ENCODE results near the gene TARBP2. TPM values are rescaled to one million over a fixed set of nuclear protein-coding genes. Genes with fewer than 3 reads are reported as not detected.

The TARBP2 gene
- total RNA-seq, 2 donors from 2014 or later: 23.4 to 45.7 TPM

- no peak for TF ChIP-seq POLR2A (IDR thresholded peaks at IDR 0.05)
- TF ChIP-seq CTCF (IDR thresholded peaks at IDR 0.05): no peak
- no peak for TF ChIP-seq POLR2AphosphoS5 (IDR thresholded peaks at IDR 0.05)
- intact Hi-C loops (cut with DNase I): no loop called here
- H3K27me3 ChIP-seq (replicated peaks; ENCODE audit: insufficient read depth): no peaks in the 10 kb centered on the region
- peaks cover 33 to 81% of the 10 kb centered on the region in 2 donors for H3K36me3 ChIP-seq
- H3K4me1 ChIP-seq (replicated peaks): peaks cover 3% of the 10 kb centered on the region
- H3K4me3 ChIP-seq: no peak overlapping the region
- no peak overlapping the region for H3K27ac ChIP-seq
- H3K9me3 ChIP-seq: no peaks in the 10 kb centered on the region
- 80% methylated on average over 3 of the region's 3 CpGs for WGBS
- no peak for DNase-seq (ENCODE audit: low spot score)
These were observed 40.0 kb upstream of the TARBP2 start for GRCh38 chr12:53461059-53461458.

GRCh38 chr12:53461591-53461990 lies 39.5 kb upstream of the TARBP2 start:
- no peak for DNase-seq (ENCODE audit: low spot score)
- Histone ChIP-seq H3K27me3 (replicated peaks; ENCODE audit: insufficient read depth) (no peaks in the 10 kb centered on the region), H3K4me3 (no peak overlapping the region), H3K4me1 (replicated peaks) (peaks cover 3% of the 10 kb centered on the region), H3K9me3 (no peaks in the 10 kb centered on the region), H3K36me3 (peaks cover 33 to 76% of the 10 kb centered on the region in 2 donors), H3K27ac (no peak overlapping the region)
- TF ChIP-seq POLR2AphosphoS5 (IDR thresholded peaks at IDR 0.05) (no peak), POLR2A (IDR thresholded peaks at IDR 0.05) (no peak), CTCF (IDR thresholded peaks at IDR 0.05) (no peak)
- intact Hi-C loops (cut with DNase I): no loop called here
- 84% methylated on average over 8 of the region's 8 CpGs for WGBS

GRCh38 chr12:53462935-53463334 lies 38.1 kb upstream of the TARBP2 start:
- peaks cover 3% of the 10 kb centered on the region for H3K4me1 ChIP-seq (replicated peaks)
- intact Hi-C loops (cut with DNase I): no loop called here
- H3K9me3 ChIP-seq: no peaks in the 10 kb centered on the region
- TF ChIP-seq POLR2AphosphoS5 (IDR thresholded peaks at IDR 0.05) (no peak), CTCF (IDR thresholded peaks at IDR 0.05) (no peak), POLR2A (IDR thresholded peaks at IDR 0.05) (no peak)
- WGBS: 71% methylated on average over 3 of the region's 3 CpGs
- DNase-seq (ENCODE audit: low spot score): no peak
- no peak overlapping the region for H3K4me3 ChIP-seq
- no peaks in the 10 kb centered on the region for H3K27me3 ChIP-seq (replicated peaks; ENCODE audit: insufficient read depth)
- peaks cover 37 to 69% of the 10 kb centered on the region in 2 donors for H3K36me3 ChIP-seq
- H3K27ac ChIP-seq: no peak overlapping the region

- intact Hi-C loops (cut with DNase I): no loop called here
- no peaks in the 10 kb centered on the region for H3K27me3 ChIP-seq (replicated peaks; ENCODE audit: insufficient read depth)
- H3K4me3 ChIP-seq: no peak overlapping the region
- no peak for TF ChIP-seq POLR2AphosphoS5 (IDR thresholded peaks at IDR 0.05)
- no peak for TF ChIP-seq CTCF (IDR thresholded peaks at IDR 0.05)
- no peak for TF ChIP-seq POLR2A (IDR thresholded peaks at IDR 0.05)
- peaks cover 3% of the 10 kb centered on the region for H3K4me1 ChIP-seq (replicated peaks)
- H3K36me3 ChIP-seq: peaks cover 39 to 62% of the 10 kb centered on the region in 2 donors
- H3K27ac ChIP-seq: no peak overlapping the region
- no peaks in the 10 kb centered on the region for H3K9me3 ChIP-seq
- DNase-seq (ENCODE audit: low spot score): no peak
- 49% methylated on average over 5 of the region's 5 CpGs for WGBS
These were observed 37.1 kb upstream of the TARBP2 start for GRCh38 chr12:53463802-53464560.
